ENCODE data around the gene ZC3H12C.

- TF ChIP-seq MAX (IDR thresholded peaks at IDR 0.05) (no peak), HMGXB4 (CRISPR knock-in tag; IDR thresholded peaks at IDR 0.05; ENCODE audit: borderline replicate concordance in 1 of 2, low read depth in 1 of 2) (no peak), HNRNPK (IDR thresholded peaks at IDR 0.05; ENCODE audit: low read depth, low read length, poor library complexity, severe bottlenecking) (no peak), CREB1 (IDR thresholded peaks at IDR 0.05) (peak; percentile 73), CREB1 (CRISPR knock-in tag; IDR thresholded peaks at IDR 0.05) (no peak), PHB2 (IDR thresholded peaks at IDR 0.05; ENCODE audit: partially characterized antibody) (no peak), ZNF841 (CRISPR knock-in tag; IDR thresholded peaks at IDR 0.05; ENCODE audit: borderline replicate concordance) (no peak), TCF7 (IDR thresholded peaks at IDR 0.05; ENCODE audit: low read depth) (no peak), ZBTB33 (CRISPR knock-in tag; IDR thresholded peaks at IDR 0.05) (no peak), AHR (CRISPR knock-in tag; IDR thresholded peaks at IDR 0.05) (no peak), SIN3A (IDR thresholded peaks at IDR 0.05; ENCODE audit: borderline replicate concordance, low read depth, low read length) (no peak), TAF15 (IDR thresholded peaks at IDR 0.05; ENCODE audit: low read depth, low read length, poor library complexity, severe bottlenecking) (no peak), CTCF (CRISPR knock-in tag; IDR thresholded peaks at IDR 0.05) (no peak), SMARCC2 (IDR thresholded peaks at IDR 0.05) (no peak)
Observed at GRCh38 chr11:110196241-110196754, 103.1 kb downstream of the ZC3H12C start.
